Trophoblast cell (in vitro differentiated cells and primary cell): Measurements from ENCODE around the gene AKAP7.

ENCODE experiments used
- DNase-seq, 2 donors: peaks; one replicate each; pipeline ENCODE4 v3.0.0-alpha.2; 2016
- H2AFZ ChIP-seq: 2 replicates; pipeline ENCODE4 v1.6.1; 2013; ENCODE audit warnings: low read length, moderate library complexity, mild to moderate bottlenecking; ENCODE audit not compliant: insufficient read depth, poor library complexity
- H2AK5ac ChIP-seq: 2 replicates; pipeline ENCODE4 v1.6.1; 2013; ENCODE audit warnings: mild to moderate bottlenecking, low read length
- H2BK120ac ChIP-seq: 2 replicates; pipeline ENCODE4 v1.6.1; 2013; ENCODE audit warnings: low read length, mild to moderate bottlenecking, moderate library complexity; ENCODE audit not compliant: insufficient read depth, poor library complexity
- H2BK12ac ChIP-seq: 2 replicates; pipeline ENCODE4 v1.6.1; 2013; ENCODE audit warnings: mild to moderate bottlenecking, low read length, moderate library complexity
- H2BK5ac ChIP-seq: 2 replicates; pipeline ENCODE4 v1.6.1; 2013; ENCODE audit warnings: low read length, low read depth, moderate library complexity, mild to moderate bottlenecking; ENCODE audit not compliant: poor library complexity
- H3K14ac ChIP-seq: 2 replicates; pipeline ENCODE4 v1.6.1; 2013; ENCODE audit warnings: mild to moderate bottlenecking, low read length
- H3K18ac ChIP-seq: 2 replicates; pipeline ENCODE4 v1.6.1; 2013; ENCODE audit warnings: mild to moderate bottlenecking, low read length
- H3K23ac ChIP-seq: 2 replicates; pipeline ENCODE4 v1.6.1; 2013; ENCODE audit warnings: low read length
- H3K27ac ChIP-seq: 2 replicates; pipeline ENCODE4 v1.5.1; 2013; ENCODE audit warnings: low read depth, mild to moderate bottlenecking, inconsistent platforms, low read length, moderate library complexity
- H3K27me3 ChIP-seq: 2 replicates; pipeline ENCODE4 v1.6.1; 2013; ENCODE audit warnings: inconsistent platforms, mild to moderate bottlenecking, low read length, moderate library complexity; ENCODE audit not compliant: insufficient read depth
- H3K36me3 ChIP-seq, 2 experiments: 1 replicate in 1 of 2; 2 replicates in 1 of 2; pipeline ENCODE4 v1.6.1; 2013; ENCODE audit warnings: low read length in 2 of 2, mild to moderate bottlenecking in 2 of 2, moderate library complexity in 1 of 2; ENCODE audit not compliant: insufficient read depth in 2 of 2, control insufficient read depth in 1 of 2
- H3K4ac ChIP-seq: 2 replicates; pipeline ENCODE4 v1.6.1; 2013; ENCODE audit warnings: low read depth, mild to moderate bottlenecking, low read length, moderate library complexity
- H3K4me1 ChIP-seq, 2 experiments: 1 replicate in 1 of 2; 2 replicates in 1 of 2; pipeline ENCODE4 v1.6.1; 2013; ENCODE audit warnings: low read length in 2 of 2, mild to moderate bottlenecking in 2 of 2, moderate library complexity in 1 of 2; ENCODE audit not compliant: insufficient read depth in 2 of 2, control insufficient read depth in 1 of 2
- H3K4me2 ChIP-seq: 2 replicates; pipeline ENCODE4 v1.6.1; 2013; ENCODE audit warnings: inconsistent platforms, mild to moderate bottlenecking, low read length, moderate library complexity
- H3K4me3 ChIP-seq: 2 replicates; pipeline ENCODE4 v1.5.1; 2013; ENCODE audit warnings: mild to moderate bottlenecking, low read depth, low read length, inconsistent platforms
- H3K79me1 ChIP-seq: one replicate; pipeline ENCODE4 v1.6.1; 2013; ENCODE audit warnings: low read length
- H3K79me2 ChIP-seq: 2 replicates; pipeline ENCODE4 v1.6.1; 2013; ENCODE audit warnings: low read length, mild to moderate bottlenecking; ENCODE audit not compliant: control insufficient read depth, insufficient read depth, poor library complexity
- H3K9ac ChIP-seq: 2 replicates; pipeline ENCODE4 v1.6.1; 2013; ENCODE audit warnings: mild to moderate bottlenecking, low read length
- H3K9me3 ChIP-seq: 2 replicates; pipeline ENCODE4 v1.6.1; 2013; ENCODE audit warnings: low read depth, mild to moderate bottlenecking, control low read depth, inconsistent platforms, low read length; ENCODE audit not compliant: insufficient read depth
- H4K12ac ChIP-seq: 2 replicates; pipeline ENCODE4 v1.6.1; 2013; ENCODE audit warnings: low read depth, mild to moderate bottlenecking, low read length, moderate library complexity
- H4K8ac ChIP-seq: 2 replicates; pipeline ENCODE4 v1.6.1; 2013; ENCODE audit warnings: low read depth, mild to moderate bottlenecking, low read length, moderate library complexity
- H4K91ac ChIP-seq: one replicate; pipeline ENCODE4 v1.6.1; 2013; ENCODE audit warnings: low read depth, mild to moderate bottlenecking, low read length, moderate library complexity
- WGBS: extraction: QIAGEN DNeasy Blood & Tissue Kit; methylation state at CpG from one replicate; pipeline ENCODE4 v1.1.7; 2013; ENCODE audit warnings: missing lambda C conversion rate; ENCODE audit not compliant: insufficient read length, insufficient coverage; ENCODE audit errors: extremely low coverage; 5-methylcytosine and 5-hydroxymethylcytosine counted together

Gene AKAP7

DNA sequence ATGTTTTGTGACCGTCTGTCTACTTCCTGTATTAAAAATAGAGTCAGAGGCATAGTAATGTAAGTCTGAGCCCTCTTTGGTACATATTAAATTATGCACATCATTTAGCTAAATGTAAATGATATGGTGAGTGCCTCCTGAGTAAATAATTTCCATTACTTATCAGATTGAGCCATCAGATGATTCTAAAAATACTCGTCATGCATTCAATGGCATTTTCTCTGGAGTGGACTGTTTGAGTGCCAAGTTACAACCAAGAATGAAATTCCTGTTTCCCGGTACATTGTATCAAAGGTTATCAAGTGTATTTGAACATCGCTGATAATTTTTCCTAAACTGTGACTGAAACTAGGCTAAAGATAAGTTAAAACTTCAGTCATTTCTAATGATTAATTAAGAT is 81.0 kb downstream of the AKAP7 start:
- no peaks in the 10 kb centered on the region for H3K9me3 ChIP-seq
- H3K27ac ChIP-seq = no peak overlapping the region
- no peak overlapping the region for H3K4me2 ChIP-seq
- no peak overlapping the region for H3K18ac ChIP-seq
- WGBS = no CpG with 5 or more reads among the region's 4 CpGs
- no peak overlapping the region for H2AFZ ChIP-seq
- no peak overlapping the region for H3K4me3 ChIP-seq
- H3K36me3 ChIP-seq = no peaks in the 10 kb centered on the region
- H3K4ac ChIP-seq = no peak overlapping the region
- no peak overlapping the region for H2BK5ac ChIP-seq
- H4K91ac ChIP-seq = no peak overlapping the region
- no peak overlapping the region for H2AK5ac ChIP-seq
- H3K4me1 ChIP-seq = no peaks in the 10 kb centered on the region
- DNase-seq = no peak
- no peak overlapping the region for H3K14ac ChIP-seq
- no peak overlapping the region for H4K12ac ChIP-seq
- no peak overlapping the region for H4K8ac ChIP-seq
- no peak overlapping the region for H3K23ac ChIP-seq
- H3K9ac ChIP-seq = no peak overlapping the region
- no peaks in the 10 kb centered on the region for H3K79me1 ChIP-seq
- no peak overlapping the region for H2BK120ac ChIP-seq
- H3K27me3 ChIP-seq = no peaks in the 10 kb centered on the region
- H2BK12ac ChIP-seq = no peak overlapping the region
- H3K79me2 ChIP-seq = no peaks in the 10 kb centered on the region

DNA sequence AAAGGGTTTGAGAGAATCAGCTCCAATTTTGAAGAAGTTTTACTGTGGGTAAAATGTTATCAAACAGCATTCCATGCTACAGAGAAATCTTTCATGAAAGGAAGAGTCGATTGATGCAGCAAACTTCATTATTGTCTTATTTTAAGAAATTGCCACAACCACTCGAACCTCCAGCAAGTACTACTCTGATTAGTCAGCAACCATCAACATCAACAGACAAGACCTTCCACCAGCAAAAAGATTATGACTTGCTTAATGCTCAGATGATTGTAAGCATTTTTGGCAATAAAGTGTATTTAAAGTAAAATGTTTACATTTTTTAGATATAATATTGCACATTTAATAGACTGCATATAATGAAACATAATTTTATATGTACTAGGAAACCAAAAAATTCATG is 87.5 kb downstream of the AKAP7 start:
- Histone ChIP-seq H4K12ac (no peak overlapping the region), H3K4me2 (no peak overlapping the region), H3K9me3 (no peaks in the 10 kb centered on the region), H3K27me3 (no peaks in the 10 kb centered on the region), H3K79me2 (no peaks in the 10 kb centered on the region), H3K4me3 (no peak overlapping the region), H3K27ac (no peak overlapping the region), H4K91ac (no peak overlapping the region), H3K36me3 (no peaks in the 10 kb centered on the region), H3K18ac (no peak overlapping the region), H2AFZ (no peak overlapping the region), H3K79me1 (no peaks in the 10 kb centered on the region), H2BK12ac (no peak overlapping the region), H2BK120ac (no peak overlapping the region), H3K9ac (no peak overlapping the region), H2BK5ac (no peak overlapping the region), H2AK5ac (no peak overlapping the region), H3K23ac (no peak overlapping the region), H3K4ac (no peak overlapping the region), H3K4me1 (no peaks in the 10 kb centered on the region), H4K8ac (no peak overlapping the region), H3K14ac (no peak overlapping the region)
- WGBS = no CpG with 5 or more reads among the region's 2 CpGs
- no peak for DNase-seq

DNA sequence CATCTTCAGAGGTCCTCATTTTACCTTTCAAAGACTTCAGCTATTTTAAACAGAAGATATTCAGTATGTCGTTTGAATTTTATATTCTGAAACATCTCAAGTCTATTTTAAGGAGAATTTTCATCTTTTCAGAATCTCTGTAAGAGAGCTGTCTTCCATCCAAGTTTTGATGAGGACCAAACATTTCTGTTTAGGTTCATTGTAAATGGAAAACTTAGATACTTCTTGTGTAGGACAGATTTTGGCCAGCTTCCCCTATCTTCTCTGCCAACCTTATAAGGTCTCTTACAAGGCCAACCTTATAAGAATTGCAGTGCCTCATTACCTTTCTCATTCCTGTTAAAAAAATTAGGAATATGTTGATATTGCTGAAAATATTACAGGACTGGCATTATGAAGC is 88.1 kb downstream of the AKAP7 start:
- H3K23ac ChIP-seq = no peak overlapping the region
- no peak overlapping the region for H3K4me3 ChIP-seq
- H4K12ac ChIP-seq = no peak overlapping the region
- H2BK120ac ChIP-seq = no peak overlapping the region
- no peaks in the 10 kb centered on the region for H3K79me2 ChIP-seq
- H3K9ac ChIP-seq = no peak overlapping the region
- no peaks in the 10 kb centered on the region for H3K9me3 ChIP-seq
- H3K27ac ChIP-seq = no peak overlapping the region
- H4K8ac ChIP-seq = no peak overlapping the region
- DNase-seq = no peak
- H3K4me2 ChIP-seq = no peak overlapping the region
- no peak overlapping the region for H3K4ac ChIP-seq
- no peak overlapping the region for H2AK5ac ChIP-seq
- H2BK12ac ChIP-seq = no peak overlapping the region
- H3K27me3 ChIP-seq = no peaks in the 10 kb centered on the region
- H4K91ac ChIP-seq = no peak overlapping the region
- no peak overlapping the region for H2BK5ac ChIP-seq
- H2AFZ ChIP-seq = no peak overlapping the region
- no peaks in the 10 kb centered on the region for H3K79me1 ChIP-seq
- WGBS = no CpG with 5 or more reads among the region's 1 CpG
- H3K4me1 ChIP-seq = no peaks in the 10 kb centered on the region
- no peak overlapping the region for H3K18ac ChIP-seq
- H3K36me3 ChIP-seq = no peaks in the 10 kb centered on the region
- H3K14ac ChIP-seq = no peak overlapping the region

DNA sequence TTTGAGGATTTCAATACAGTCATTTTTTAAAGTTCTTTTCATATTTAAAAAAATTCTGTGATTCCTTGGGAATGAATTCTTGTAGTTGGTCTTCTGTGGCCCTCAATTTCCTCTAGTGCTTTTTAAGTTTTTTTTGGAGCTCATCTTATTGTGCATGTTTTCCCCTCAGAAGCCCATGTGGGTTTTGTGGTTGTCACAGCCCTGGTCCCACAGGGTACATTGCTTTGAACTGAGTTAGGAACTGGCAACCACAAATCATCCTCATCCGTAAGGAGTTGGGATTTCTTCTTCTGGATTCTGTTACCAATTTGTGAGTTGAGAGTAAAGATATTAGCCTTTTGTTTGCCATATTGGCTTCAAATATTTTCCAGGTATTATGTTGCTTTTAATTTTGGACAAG is 89.9 kb downstream of the AKAP7 start:
- Histone ChIP-seq H2BK120ac (no peak overlapping the region), H3K18ac (no peak overlapping the region), H3K79me2 (no peaks in the 10 kb centered on the region), H3K4me3 (no peak overlapping the region), H3K9ac (no peak overlapping the region), H3K4ac (no peak overlapping the region), H4K91ac (no peak overlapping the region), H3K9me3 (no peaks in the 10 kb centered on the region), H2BK5ac (no peak overlapping the region), H3K27me3 (no peaks in the 10 kb centered on the region), H4K8ac (no peak overlapping the region), H3K14ac (no peak overlapping the region), H2AK5ac (no peak overlapping the region), H3K4me1 (no peaks in the 10 kb centered on the region), H3K36me3 (no peaks in the 10 kb centered on the region), H4K12ac (no peak overlapping the region), H3K79me1 (no peaks in the 10 kb centered on the region), H3K27ac (no peak overlapping the region), H3K4me2 (no peak overlapping the region), H2BK12ac (no peak overlapping the region), H2AFZ (no peak overlapping the region), H3K23ac (no peak overlapping the region)
- no CpG with 5 or more reads among the region's 1 CpG for WGBS
- no peak for DNase-seq
